Loucy (cell line): ENCODE data around the gene TBC1D30.

ENCODE experiments used
- H2AFZ ChIP-seq: fragments of 200-600 bp; sonication (generic); 2 replicates; pipeline ENCODE4 v1.6.0; 2016; ENCODE audit warnings: antibody characterized with exemption, mild to moderate bottlenecking, low read length, moderate library complexity
- H3F3A ChIP-seq: fragments of 200-600 bp; 2 replicates; pipeline ENCODE4 v1.6.0; 2016; ENCODE audit warnings: antibody characterized with exemption, low read depth, mild to moderate bottlenecking
- H3K27me3 ChIP-seq: fragments of 200-600 bp; sonication (generic); 2 replicates; pipeline ENCODE4 v1.6.1; 2014; ENCODE audit warnings: low read length, mild to moderate bottlenecking; ENCODE audit not compliant: insufficient read depth, poor library complexity, severe bottlenecking
- H3K36me3 ChIP-seq: fragments of 200-600 bp; sonication (generic); 2 replicates; pipeline ENCODE4 v1.6.1; 2016; ENCODE audit warnings: low read length; ENCODE audit not compliant: insufficient read depth
- H3K4me1 ChIP-seq: fragments of 200-600 bp; sonication (generic); 2 replicates; pipeline ENCODE4 v1.5.1; 2014; ENCODE audit warnings: low read length, mild to moderate bottlenecking; ENCODE audit not compliant: insufficient read depth, poor library complexity, severe bottlenecking
- H3K4me2 ChIP-seq: fragments of 200-600 bp; sonication (generic); 2 replicates; pipeline ENCODE4 v1.6.0; 2014; ENCODE audit warnings: antibody characterized with exemption, low read length, low read depth, mild to moderate bottlenecking; ENCODE audit not compliant: poor library complexity, severe bottlenecking
- H3K4me3 ChIP-seq: fragments of 200-600 bp; sonication (generic); 2 replicates; pipeline ENCODE4 v1.5.1; 2014; ENCODE audit warnings: low read length, mild to moderate bottlenecking, mixed read lengths; ENCODE audit not compliant: poor library complexity, severe bottlenecking
- H3K79me2 ChIP-seq: fragments of 200-600 bp; sonication (generic); 2 replicates; pipeline ENCODE4 v1.6.1; 2014; ENCODE audit warnings: low read length; ENCODE audit not compliant: insufficient read depth
- H3K9ac ChIP-seq: fragments of 200-600 bp; sonication (generic); 2 replicates; pipeline ENCODE4 v1.6.0; 2014; ENCODE audit warnings: mild to moderate bottlenecking, low read depth, low read length, moderate library complexity; ENCODE audit not compliant: poor library complexity, severe bottlenecking
- H3K9me2 ChIP-seq: fragments of 200-600 bp; sonication (generic); replicated peaks from 2 replicates; pipeline ENCODE4 v1.6.1; 2016; ENCODE audit warnings: low read depth, low read length, mixed read lengths
- H3K9me3 ChIP-seq: fragments of 200-600 bp; sonication (generic); 2 replicates; pipeline ENCODE4 v1.6.1; 2014; ENCODE audit warnings: mild to moderate bottlenecking, antibody characterized with exemption, low read length, low read depth; ENCODE audit not compliant: insufficient read depth
- H4K20me1 ChIP-seq: fragments of 200-600 bp; sonication (generic); 2 replicates; pipeline ENCODE4 v1.6.0; 2014; ENCODE audit warnings: antibody characterized with exemption, low read length, mild to moderate bottlenecking; ENCODE audit not compliant: insufficient read depth, poor library complexity, severe bottlenecking
- CTCF ChIP-seq: fragments of 200-600 bp; sonication (generic); conservative IDR thresholded peaks from 2 replicates; pipeline ENCODE4 v1.5.1; 2014; ENCODE audit warnings: mild to moderate bottlenecking, antibody characterized with exemption, low read length
- EZH2phosphoT487 ChIP-seq: fragments of 200-600 bp; IDR thresholded peaks from 2 replicates; pipeline ENCODE4 v1.6.1; 2018; ENCODE audit warnings: antibody characterized with exemption, mild to moderate bottlenecking, moderate library complexity, borderline replicate concordance

Gene TBC1D30

DNA sequence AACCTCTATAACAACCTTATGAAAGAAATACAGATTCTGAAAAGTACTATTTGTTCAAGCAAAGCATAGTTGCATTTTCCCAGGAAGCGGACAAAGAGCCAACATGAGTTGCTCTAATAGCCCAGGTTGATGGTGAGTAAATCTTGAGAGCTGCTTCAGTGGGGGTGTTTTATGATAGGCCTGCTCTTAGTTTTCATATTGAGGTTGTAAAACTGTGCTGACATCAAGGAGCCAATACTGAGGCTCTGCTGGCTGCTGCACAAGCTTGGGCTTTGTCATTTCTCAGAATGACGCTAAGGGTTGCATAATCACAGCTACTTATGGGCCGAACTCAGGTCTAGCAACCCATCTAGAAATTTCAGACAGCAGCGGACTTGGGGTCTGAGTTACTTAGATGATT, 11.5 kb downstream of the TBC1D30 start:
- no peaks in the 10 kb centered on the region for H3K4me1 ChIP-seq
- no peak overlapping the region for H3K4me2 ChIP-seq
- H4K20me1 ChIP-seq, result no peaks in the 10 kb centered on the region
- no peaks in the 10 kb centered on the region for H3K36me3 ChIP-seq
- H3K9ac ChIP-seq, result no peak overlapping the region
- TF ChIP-seq EZH2phosphoT487 (no peak), CTCF (no peak)
- H2AFZ ChIP-seq, result no peak overlapping the region
- no peaks in the 10 kb centered on the region for H3K9me2 ChIP-seq
- H3K27me3 ChIP-seq, result no peaks in the 10 kb centered on the region
- H3K4me3 ChIP-seq, result no peak overlapping the region
- no peaks in the 10 kb centered on the region for H3K9me3 ChIP-seq
- H3F3A ChIP-seq, result no peaks in the 10 kb centered on the region
- no peaks in the 10 kb centered on the region for H3K79me2 ChIP-seq

GRCh38 chr12:64836856-64837255, 12.4 kb downstream of the TBC1D30 start:
- no peaks in the 10 kb centered on the region for H3K36me3 ChIP-seq
- H3K9me2 ChIP-seq, result no peaks in the 10 kb centered on the region
- H3K9me3 ChIP-seq, result no peaks in the 10 kb centered on the region
- H3K4me1 ChIP-seq, result no peaks in the 10 kb centered on the region
- no peak overlapping the region for H3K4me3 ChIP-seq
- no peaks in the 10 kb centered on the region for H3K79me2 ChIP-seq
- H4K20me1 ChIP-seq, result no peaks in the 10 kb centered on the region
- no peaks in the 10 kb centered on the region for H3F3A ChIP-seq
- H3K27me3 ChIP-seq, result no peaks in the 10 kb centered on the region
- no peak overlapping the region for H2AFZ ChIP-seq
- no peak for TF ChIP-seq EZH2phosphoT487
- H3K4me2 ChIP-seq, result no peak overlapping the region
- H3K9ac ChIP-seq, result no peak overlapping the region

- no peak overlapping the region for H3K9ac ChIP-seq
- no peaks in the 10 kb centered on the region for H3K9me2 ChIP-seq
- H3K36me3 ChIP-seq, result no peaks in the 10 kb centered on the region
- H3F3A ChIP-seq, result no peaks in the 10 kb centered on the region
- no peak overlapping the region for H3K4me3 ChIP-seq
- H3K27me3 ChIP-seq, result no peaks in the 10 kb centered on the region
- H3K4me2 ChIP-seq, result no peak overlapping the region
- H2AFZ ChIP-seq, result no peak overlapping the region
- no peaks in the 10 kb centered on the region for H3K79me2 ChIP-seq
- no peaks in the 10 kb centered on the region for H4K20me1 ChIP-seq
- no peaks in the 10 kb centered on the region for H3K4me1 ChIP-seq
- no peak for TF ChIP-seq CTCF
- TF ChIP-seq EZH2phosphoT487, result no peak
- no peaks in the 10 kb centered on the region for H3K9me3 ChIP-seq
Measured at GRCh38 chr12:64837427-64837826, 13.0 kb downstream of the TBC1D30 start.

- Histone ChIP-seq H2AFZ (no peak overlapping the region), H4K20me1 (no peaks in the 10 kb centered on the region), H3K9me2 (no peaks in the 10 kb centered on the region), H3K4me2 (no peak overlapping the region), H3K27me3 (no peaks in the 10 kb centered on the region), H3K9ac (no peak overlapping the region), H3K4me1 (no peaks in the 10 kb centered on the region), H3K79me2 (no peaks in the 10 kb centered on the region), H3K4me3 (no peak overlapping the region), H3K9me3 (no peaks in the 10 kb centered on the region), H3F3A (no peaks in the 10 kb centered on the region), H3K36me3 (no peaks in the 10 kb centered on the region)
- TF ChIP-seq CTCF (no peak), EZH2phosphoT487 (no peak)
Measured at GRCh38 chr12:64840119-64840518, 15.7 kb downstream of the TBC1D30 start.
